ENCODE measurements around the gene EDC4. TPM values are rescaled to one million over a fixed set of nuclear protein-coding genes. Genes with fewer than 3 reads are reported as not detected.

Gene EDC4
- polyA plus RNA-seq, 1 experiment = 18.7 TPM

DNA sequence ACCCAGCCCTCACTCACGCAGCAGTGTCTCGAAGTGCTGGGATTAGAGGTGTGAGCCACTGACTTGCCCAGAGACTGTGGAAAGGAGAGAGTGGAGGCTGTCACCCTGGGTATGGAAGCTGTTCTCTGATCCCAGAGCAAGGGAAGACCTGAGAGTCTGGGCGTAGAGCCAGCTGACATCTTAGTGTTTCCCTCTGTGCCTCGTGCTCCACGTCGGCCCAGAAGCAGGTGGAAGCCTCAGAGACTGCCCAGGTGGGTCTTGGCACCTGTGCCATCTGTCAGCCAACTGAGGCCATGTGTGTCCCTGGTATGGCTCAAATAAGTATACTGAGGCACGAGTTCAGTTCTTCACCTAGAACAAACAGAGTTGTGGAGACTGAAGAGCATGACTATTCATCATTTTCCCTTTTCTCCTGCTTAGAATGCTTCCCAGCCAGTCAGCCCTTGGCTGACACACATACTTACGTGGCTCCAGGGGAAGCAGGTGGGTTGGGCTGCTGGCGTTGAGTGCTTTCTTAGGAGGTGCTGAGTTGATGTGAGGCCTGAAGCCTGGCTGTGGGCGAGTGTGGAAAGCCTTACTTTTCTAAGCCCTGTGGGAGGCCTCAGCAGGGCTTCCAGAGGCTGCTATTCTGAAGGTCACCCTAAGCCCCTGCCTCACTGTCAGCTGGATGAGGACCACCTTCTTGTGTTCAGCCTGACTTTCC is 50.7 kb downstream of the EDC4 start:
- DNase-seq (ENCODE audit: low read depth, low spot score) = no peak
- Histone ChIP-seq H3K4me3 (ENCODE audit: low read depth, low read length) (no peak overlapping the region), H3K9me3 (ENCODE audit: control insufficient read depth, insufficient read depth, low read length) (no peaks in the 10 kb centered on the region), H3K27ac (ENCODE audit: low read depth, low read length) (no peak overlapping the region), H3K27me3 (ENCODE audit: control insufficient read depth, insufficient read depth, low read length) (no peaks in the 10 kb centered on the region)
- ChIA-PET CTCF (interaction anchor here (2.8 kb wide), 1 partner anchor 40 kb away, joined by 12 read pairs; the partner anchor contains the start of gene NRN1L), POLR2A (no interaction called here)
- TF ChIP-seq, protein P1, sequence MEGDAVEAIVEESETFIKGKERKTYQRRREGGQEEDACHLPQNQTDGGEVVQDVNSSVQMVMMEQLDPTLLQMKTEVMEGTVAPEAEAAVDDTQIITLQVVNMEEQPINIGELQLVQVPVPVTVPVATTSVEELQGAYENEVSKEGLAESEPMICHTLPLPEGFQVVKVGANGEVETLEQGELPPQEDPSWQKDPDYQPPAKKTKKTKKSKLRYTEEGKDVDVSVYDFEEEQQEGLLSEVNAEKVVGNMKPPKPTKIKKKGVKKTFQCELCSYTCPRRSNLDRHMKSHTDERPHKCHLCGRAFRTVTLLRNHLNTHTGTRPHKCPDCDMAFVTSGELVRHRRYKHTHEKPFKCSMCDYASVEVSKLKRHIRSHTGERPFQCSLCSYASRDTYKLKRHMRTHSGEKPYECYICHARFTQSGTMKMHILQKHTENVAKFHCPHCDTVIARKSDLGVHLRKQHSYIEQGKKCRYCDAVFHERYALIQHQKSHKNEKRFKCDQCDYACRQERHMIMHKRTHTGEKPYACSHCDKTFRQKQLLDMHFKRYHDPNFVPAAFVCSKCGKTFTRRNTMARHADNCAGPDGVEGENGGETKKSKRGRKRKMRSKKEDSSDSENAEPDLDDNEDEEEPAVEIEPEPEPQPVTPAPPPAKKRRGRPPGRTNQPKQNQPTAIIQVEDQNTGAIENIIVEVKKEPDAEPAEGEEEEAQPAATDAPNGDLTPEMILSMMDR (IDR thresholded peaks at IDR 0.05; ENCODE audit: low read depth, low read length) = no peak

DNA sequence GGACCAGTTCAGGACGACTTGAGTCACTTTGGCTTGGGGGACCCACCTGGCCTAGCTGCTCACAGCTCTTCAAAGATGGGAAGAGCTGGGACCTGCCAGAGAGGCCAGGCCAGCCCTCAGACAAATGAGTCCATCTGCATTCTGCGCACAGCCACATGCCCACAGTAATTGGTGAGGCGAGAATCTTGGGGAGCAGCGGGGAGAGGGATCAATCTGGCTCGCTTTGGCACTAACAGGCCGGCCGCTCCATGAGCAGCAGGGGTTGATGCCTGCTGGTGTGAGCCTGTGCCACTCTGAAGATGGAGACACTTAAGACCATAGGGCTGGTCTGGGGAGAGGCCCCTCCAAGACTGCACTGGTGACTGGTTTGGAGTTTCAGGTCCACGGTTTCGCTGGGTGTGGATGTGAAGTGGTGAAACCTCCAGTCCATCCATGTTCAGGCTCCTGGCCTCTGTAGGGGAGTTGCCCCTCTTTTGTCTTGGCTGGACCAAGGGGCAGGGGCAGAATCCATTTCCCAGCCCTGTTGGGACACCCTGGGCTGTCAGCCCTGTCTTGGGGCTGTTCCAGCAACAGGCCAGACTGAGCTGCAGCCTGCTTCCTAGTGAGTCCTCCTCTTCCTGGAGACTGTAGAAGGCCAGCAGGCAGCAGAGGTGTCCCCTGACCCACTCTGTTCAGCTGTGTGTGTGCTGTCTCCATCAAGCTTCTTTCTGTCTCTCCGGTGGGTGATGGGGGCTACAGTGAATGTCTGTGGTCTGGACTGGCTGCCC is 51.5 kb downstream of the EDC4 start:
- H3K27me3 ChIP-seq (ENCODE audit: control insufficient read depth, insufficient read depth, low read length) = no peaks in the 10 kb centered on the region
- POLR2A ChIA-PET = interaction anchor here (0.7 kb wide), 1 partner anchor 252 kb away, joined by 5 read pairs; no protein-coding TSS in a partner anchor
- H3K27ac ChIP-seq (ENCODE audit: low read depth, low read length) = no peak overlapping the region
- TF ChIP-seq, protein P1 (IDR thresholded peaks at IDR 0.05; ENCODE audit: low read depth, low read length) = no peak
- no peak overlapping the region for H3K4me3 ChIP-seq (ENCODE audit: low read depth, low read length)
- no peaks in the 10 kb centered on the region for H3K9me3 ChIP-seq (ENCODE audit: control insufficient read depth, insufficient read depth, low read length)
- DNase-seq (ENCODE audit: low read depth, low spot score) = no peak
- CTCF ChIA-PET = interaction anchor here (0.9 to 2.8 kb wide), 2 partner anchors 40 to 92 kb away, joined by 3 to 12 read pairs; partner anchors contain the start of gene NRN1L

DNA sequence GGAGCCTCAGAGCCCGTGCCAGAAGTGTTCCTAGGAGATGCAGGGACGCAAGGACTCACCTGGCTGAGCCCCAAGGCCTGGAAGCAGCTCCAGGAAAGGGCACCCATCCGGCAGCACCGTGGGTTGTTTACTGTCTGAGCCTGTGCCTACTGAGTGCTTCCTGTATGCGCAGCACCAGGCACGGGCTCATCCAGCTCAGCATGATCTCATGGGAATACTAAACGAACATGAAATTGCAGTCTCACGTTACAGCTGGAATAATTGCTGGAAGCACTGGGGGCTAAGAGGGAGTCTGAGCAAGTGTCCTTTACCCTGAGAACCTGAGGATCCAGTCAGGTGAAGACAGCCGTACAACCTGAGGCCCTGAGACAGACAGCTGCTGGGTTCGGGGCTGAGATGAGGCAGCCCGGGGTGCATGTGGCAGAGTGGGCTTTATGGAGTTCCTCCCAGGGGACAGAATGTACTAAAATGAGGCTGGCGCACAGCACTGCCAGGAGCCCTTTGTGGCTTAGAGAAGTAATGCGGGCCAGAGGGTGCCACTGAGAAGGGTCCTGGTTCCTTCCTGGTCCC is 53.4 kb downstream of the EDC4 start:
- POLR2A ChIA-PET = interaction anchor here (0.6 to 0.7 kb wide), 2 partner anchors 20 to 147 kb away, joined by 3 to 4 read pairs; no protein-coding TSS in a partner anchor
- no peak for DNase-seq (ENCODE audit: low read depth, low spot score)
- CTCF ChIA-PET = interaction anchor here (0.5 to 2.8 kb wide), 4 partner anchors 42 to 405 kb away, joined by 3 to 12 read pairs (median 6); partner anchors contain the start of gene NRN1L
- Histone ChIP-seq H3K4me3 (ENCODE audit: low read depth, low read length) (no peak overlapping the region), H3K27me3 (ENCODE audit: control insufficient read depth, insufficient read depth, low read length) (no peaks in the 10 kb centered on the region), H3K9me3 (ENCODE audit: control insufficient read depth, insufficient read depth, low read length) (no peaks in the 10 kb centered on the region), H3K27ac (ENCODE audit: low read depth, low read length) (peak overlapping the region; percentile 11)
- TF ChIP-seq, protein P1 (IDR thresholded peaks at IDR 0.05; ENCODE audit: low read depth, low read length) = 0 out of 2 replicates have a peak, but pooled peaks have one; percentile 7

DNA sequence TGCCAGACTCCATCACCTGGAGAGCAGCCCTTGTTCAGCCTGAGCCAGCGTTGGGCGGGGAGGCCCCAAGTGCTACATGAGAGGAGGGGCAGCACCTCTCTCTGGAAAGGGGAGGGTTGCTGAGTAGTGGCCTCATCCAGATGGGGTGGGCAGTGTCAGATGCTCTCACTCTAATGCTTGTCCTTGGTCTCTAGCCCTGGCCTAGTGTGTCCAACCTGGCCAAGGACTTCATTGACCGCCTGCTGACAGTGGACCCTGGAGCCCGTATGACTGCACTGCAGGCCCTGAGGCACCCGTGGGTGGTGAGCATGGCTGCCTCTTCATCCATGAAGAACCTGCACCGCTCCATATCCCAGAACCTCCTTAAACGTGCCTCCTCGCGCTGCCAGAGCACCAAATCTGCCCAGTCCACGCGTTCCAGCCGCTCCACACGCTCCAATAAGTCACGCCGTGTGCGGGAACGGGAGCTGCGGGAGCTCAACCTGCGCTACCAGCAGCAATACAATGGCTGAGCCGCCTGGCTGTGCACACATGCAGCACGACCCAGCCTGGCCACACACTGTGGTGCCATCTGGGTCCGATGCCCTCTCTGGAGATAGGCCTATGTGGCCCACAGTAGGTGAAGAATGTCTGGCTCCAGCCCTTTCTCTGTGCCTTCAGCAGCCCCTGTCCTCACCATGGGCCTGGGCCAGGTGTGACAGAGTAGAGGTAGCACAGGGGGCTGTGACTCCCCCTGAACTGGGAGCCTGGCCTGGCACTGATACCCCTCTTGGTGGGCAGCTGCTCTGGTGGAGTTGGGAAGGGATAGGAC is 54.5 kb downstream of the EDC4 start:
- DNase-seq (ENCODE audit: low read depth, low spot score) = no peak
- H3K27ac ChIP-seq (ENCODE audit: low read depth, low read length) = no peak overlapping the region
- no peaks in the 10 kb centered on the region for H3K9me3 ChIP-seq (ENCODE audit: control insufficient read depth, insufficient read depth, low read length)
- ChIA-PET CTCF (interaction anchor here (1.5 to 2.6 kb wide), 2 partner anchors 44 to 406 kb away, joined by 6 to 14 read pairs; partner anchors contain the start of gene NRN1L), POLR2A (no interaction called here)
- no peaks in the 10 kb centered on the region for H3K27me3 ChIP-seq (ENCODE audit: control insufficient read depth, insufficient read depth, low read length)
- TF ChIP-seq, protein P1 (IDR thresholded peaks at IDR 0.05; ENCODE audit: low read depth, low read length) = no peak
- H3K4me3 ChIP-seq (ENCODE audit: low read depth, low read length) = no peak overlapping the region

Data from AG04450 (cell line).